Vagina (tissue), 2 donors: ENCODE results near the gene KYNU.

Source experiments
- CTCF ChIP-seq, 3 experiments: fragments of 450-650 bp in 2 of 3; fragments of 200-600 bp in 1 of 3; sonication (generic) in 1 of 3; IDR thresholded peaks; one replicate each; pipeline ENCODE4 v1.5.1; 2017 to 2019; ENCODE audit warnings: antibody characterized with exemption in 3 of 3, mild to moderate bottlenecking in 2 of 3, moderate library complexity in 2 of 3
- POLR2A ChIP-seq, 2 donors: fragments of 450-650 bp; IDR thresholded peaks; one replicate each; pipeline ENCODE4 v1.6.1; 2017; ENCODE audit warnings: antibody characterized with exemption in 2 of 2, mild to moderate bottlenecking in 2 of 2, moderate library complexity in 2 of 2
- POLR2AphosphoS5 ChIP-seq, 2 donors: sonication (generic); formaldehyde crosslinking; IDR thresholded peaks; one replicate each; pipeline ENCODE4 v1.9.0; 2017; ENCODE audit warnings: antibody characterized with exemption in 2 of 2, mild to moderate bottlenecking in 2 of 2, low read depth in 1 of 2; ENCODE audit not compliant: insufficient read depth in 1 of 2

- no peak for TF ChIP-seq POLR2AphosphoS5 (IDR thresholded peaks at IDR 0.05; ENCODE audit: insufficient read depth in 1 of 2, low read depth in 1 of 2)
- no peak for TF ChIP-seq CTCF (IDR thresholded peaks at IDR 0.05)
- no peak for TF ChIP-seq POLR2A (IDR thresholded peaks at IDR 0.05)
Observed at GRCh38 chr2:143015656-143016055, 138.2 kb downstream of the KYNU start.
